KOPT-K1 (cell line): Measurements from ENCODE around the gene TSPO2.

ENCODE experiments used
- H3K27ac ChIP-seq: fragments of 200-600 bp; sonication (generic); 2 replicates; pipeline ENCODE4 v1.5.1; 2016; ENCODE audit warnings: antibody characterized with exemption, mild to moderate bottlenecking, low read depth, low read length; ENCODE audit not compliant: poor library complexity, severe bottlenecking
- H3K36me3 ChIP-seq: fragments of 200-600 bp; sonication (generic); 2 replicates; pipeline ENCODE4 v1.5.1; 2017; ENCODE audit warnings: antibody characterized with exemption, mild to moderate bottlenecking, low read length, moderate library complexity; ENCODE audit not compliant: insufficient read depth
- H3K9me3 ChIP-seq: fragments of 200-600 bp; sonication (generic); 2 replicates; pipeline ENCODE4 v1.5.1; 2017; ENCODE audit warnings: antibody characterized with exemption, low read length, mild to moderate bottlenecking; ENCODE audit not compliant: insufficient read depth, poor library complexity, severe bottlenecking

The TSPO2 gene

DNA sequence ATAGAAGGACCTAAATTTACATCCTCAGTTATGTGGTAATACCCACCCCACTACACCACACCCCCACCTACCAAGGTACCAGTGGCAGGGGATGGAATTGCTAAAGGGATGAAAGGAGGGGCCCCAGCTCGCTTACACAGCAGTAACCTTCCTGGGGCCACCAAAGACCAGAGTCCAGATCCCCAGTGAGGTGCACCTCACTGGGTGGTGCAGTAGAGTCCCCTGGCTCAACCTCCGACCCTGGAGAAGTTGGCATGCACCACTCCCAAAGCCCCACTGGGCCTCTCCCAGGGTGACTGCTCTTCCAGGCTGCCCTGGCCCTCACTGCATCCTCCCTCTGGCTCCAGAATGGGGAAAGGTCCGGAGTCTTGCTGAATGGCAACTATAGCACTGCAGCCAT is 4.1 kb upstream of the TSPO2 start:
- Histone ChIP-seq H3K36me3 (no peaks in the 10 kb centered on the region), H3K27ac (no peak overlapping the region), H3K9me3 (no peaks in the 10 kb centered on the region)

GRCh38 chr6:41039060-41039998 is 2.9 kb upstream of the TSPO2 start, which contains the start of gene UNC5CL:
Gene UNC5CL, minus strand, starts transcription at chr6:41039221. Its CDS starts 4,147 bp downstream, at chr6:41035074.
- no peaks in the 10 kb centered on the region for H3K9me3 ChIP-seq
- H3K27ac ChIP-seq, result no peak within 1 kb of the TSS
- no peaks in the 10 kb centered on the region for H3K36me3 ChIP-seq

DNA sequence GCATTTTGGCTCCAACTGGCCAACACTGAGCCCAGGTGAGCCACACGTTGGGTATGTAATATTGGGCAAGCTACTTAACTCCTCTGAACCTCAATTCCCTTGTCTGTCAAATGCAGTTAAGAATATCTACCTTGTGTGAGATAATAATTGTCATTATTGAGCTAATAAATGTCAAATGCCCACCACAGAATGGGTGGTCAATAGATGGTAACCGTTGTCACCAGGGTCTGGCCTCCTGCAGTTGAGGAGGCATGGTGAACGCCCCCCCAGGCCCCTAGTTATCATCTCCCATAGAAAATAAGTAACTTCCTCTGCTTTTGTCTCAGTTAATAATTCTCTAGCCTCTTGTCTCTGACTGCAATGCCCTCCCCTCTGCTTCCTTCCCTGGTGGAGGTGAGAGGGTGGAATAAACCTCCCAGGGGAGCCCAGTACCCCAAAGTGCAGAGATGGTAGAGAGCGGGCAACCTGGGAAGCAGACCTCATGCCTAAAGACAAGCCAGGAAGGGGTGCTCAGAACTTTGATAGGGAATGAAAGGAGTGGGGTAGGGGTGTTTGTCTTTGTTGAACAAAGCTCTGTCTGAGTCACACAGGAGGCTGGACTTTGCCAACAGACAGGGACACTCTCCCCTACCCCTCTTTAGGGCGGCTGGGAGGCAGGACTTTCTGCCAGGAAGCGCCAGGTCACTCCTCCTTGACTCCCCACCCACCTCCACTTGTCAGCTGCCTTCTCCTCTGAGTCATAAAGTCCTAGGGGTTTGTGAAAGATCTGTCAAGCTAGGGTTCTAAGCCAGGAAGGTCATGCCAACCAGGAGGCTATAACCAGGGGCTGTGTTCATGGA is 1.9 kb upstream of the TSPO2 start:
- H3K36me3 ChIP-seq, result no peaks in the 10 kb centered on the region
- no peak overlapping the region for H3K27ac ChIP-seq
- no peaks in the 10 kb centered on the region for H3K9me3 ChIP-seq

- Histone ChIP-seq H3K36me3 (no peaks in the 10 kb centered on the region), H3K27ac (no peak overlapping the region), H3K9me3 (no peaks in the 10 kb centered on the region)
Observed at GRCh38 chr6:41040940-41041536, 1.2 kb upstream of the TSPO2 start.

GRCh38 chr6:41043151-41043550 is 884 bp downstream of the TSPO2 start:
- H3K27ac ChIP-seq, result no peak overlapping the region
- H3K36me3 ChIP-seq, result no peaks in the 10 kb centered on the region
- no peaks in the 10 kb centered on the region for H3K9me3 ChIP-seq

GRCh38 chr6:41045664-41046063 is 3.4 kb downstream of the TSPO2 start:
- H3K36me3 ChIP-seq, result no peaks in the 10 kb centered on the region

DNA sequence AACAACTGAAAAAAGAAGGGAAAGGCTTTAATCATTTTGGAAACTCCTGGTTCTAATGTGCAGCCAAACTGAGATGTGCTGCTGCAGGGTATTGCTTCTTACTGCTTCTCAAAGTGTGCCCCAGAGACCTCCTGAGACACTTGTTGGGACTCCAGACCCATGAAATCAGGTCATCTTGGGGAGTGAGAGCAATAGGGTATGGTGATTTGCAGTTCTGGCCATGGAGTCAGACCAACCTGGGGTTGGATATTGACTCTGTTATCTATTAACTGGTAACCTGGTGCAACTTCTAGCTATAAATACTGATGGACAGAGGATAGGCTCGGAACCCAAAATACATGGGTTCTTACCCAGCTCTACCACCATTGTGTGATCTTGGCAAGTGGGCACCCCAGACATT is 3.8 kb downstream of the TSPO2 start:
- H3K36me3 ChIP-seq, result no peaks in the 10 kb centered on the region
- H3K27ac ChIP-seq, result no peak overlapping the region
- H3K9me3 ChIP-seq, result no peaks in the 10 kb centered on the region

More at GRCh38 chr6:41045664-41046063, 3.4 kb downstream of the TSPO2 start:
- Histone ChIP-seq H3K9me3 (no peaks in the 10 kb centered on the region), H3K27ac (no peak overlapping the region)

DNA sequence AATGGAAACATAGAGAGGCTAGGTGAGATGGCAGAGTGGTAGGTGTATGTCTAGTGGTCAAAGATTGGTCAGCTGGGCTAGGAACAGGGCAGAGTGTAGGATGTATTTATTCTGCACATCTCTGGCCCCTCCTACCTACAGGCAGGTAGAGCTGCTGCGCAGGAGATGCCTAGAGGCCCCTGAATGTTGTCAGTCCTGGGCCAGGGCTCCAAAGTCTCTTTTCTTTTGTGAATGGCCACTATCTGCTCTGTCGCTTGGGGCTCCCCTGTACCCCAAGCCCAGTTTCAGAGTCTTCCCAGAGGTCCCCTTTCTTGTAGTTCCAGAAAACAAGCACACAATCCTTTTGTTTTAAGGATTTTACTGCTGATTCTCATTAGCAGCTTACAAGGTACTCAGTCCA is 5.0 kb downstream of the TSPO2 start:
- no peaks in the 10 kb centered on the region for H3K9me3 ChIP-seq
- H3K27ac ChIP-seq, result no peak overlapping the region
- no peaks in the 10 kb centered on the region for H3K36me3 ChIP-seq

- no peak overlapping the region for H3K27ac ChIP-seq
- H3K36me3 ChIP-seq, result no peaks in the 10 kb centered on the region
- no peaks in the 10 kb centered on the region for H3K9me3 ChIP-seq
Observed at GRCh38 chr6:41047745-41048732, 5.8 kb downstream of the TSPO2 start.

DNA sequence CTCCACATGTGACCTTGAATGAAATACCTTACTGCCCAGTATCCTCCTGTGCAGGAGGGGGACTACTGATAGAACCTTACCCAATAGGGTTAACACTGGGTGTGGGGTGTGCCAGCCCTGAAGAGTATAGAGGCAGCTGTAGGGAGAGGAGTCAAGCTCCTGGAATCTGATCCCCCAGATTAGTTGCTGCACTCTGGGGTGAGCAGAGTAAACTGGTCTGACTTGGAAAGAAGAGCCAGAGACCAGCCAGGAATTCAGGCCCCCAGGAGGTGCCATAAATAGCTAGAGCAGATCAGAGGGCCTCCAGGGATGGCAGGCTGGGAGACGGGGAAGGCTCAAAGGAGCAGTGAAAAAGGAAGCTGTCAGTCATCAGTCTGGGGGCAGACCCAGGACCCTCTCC is 7.3 kb downstream of the TSPO2 start:
- H3K9me3 ChIP-seq, result no peaks in the 10 kb centered on the region
- H3K27ac ChIP-seq, result no peak overlapping the region
- no peaks in the 10 kb centered on the region for H3K36me3 ChIP-seq

DNA sequence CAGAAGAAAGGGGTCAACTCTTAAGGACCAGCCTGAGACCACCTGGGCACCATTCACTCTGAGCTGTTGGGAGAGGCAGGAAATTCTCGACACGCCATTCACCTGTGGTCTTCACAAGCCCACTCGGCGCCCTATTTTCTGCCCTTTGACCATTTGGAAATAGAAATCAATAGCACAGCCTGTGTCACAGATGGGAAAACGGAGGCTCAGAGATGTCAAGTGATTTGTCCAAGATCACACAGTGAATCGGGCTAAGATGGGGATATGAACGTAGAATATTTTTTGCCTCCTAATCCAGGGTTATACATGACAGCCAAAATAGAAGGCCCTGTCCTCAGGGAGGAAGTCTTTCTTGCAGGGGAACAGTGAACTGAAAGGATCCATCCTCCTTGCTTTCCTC is 7.7 kb downstream of the TSPO2 start:
- Histone ChIP-seq H3K36me3 (no peaks in the 10 kb centered on the region), H3K9me3 (no peaks in the 10 kb centered on the region), H3K27ac (no peak overlapping the region)

GRCh38 chr6:41050536-41050935 is 8.3 kb downstream of the TSPO2 start:
- no peaks in the 10 kb centered on the region for H3K9me3 ChIP-seq
- H3K36me3 ChIP-seq, result no peaks in the 10 kb centered on the region
- no peak overlapping the region for H3K27ac ChIP-seq

- peak overlapping the region; percentile 15 for H3K27ac ChIP-seq
- H3K36me3 ChIP-seq, result no peaks in the 10 kb centered on the region
- H3K9me3 ChIP-seq, result no peaks in the 10 kb centered on the region
Observed at GRCh38 chr6:41051873-41052272, 9.6 kb downstream of the TSPO2 start.

- Histone ChIP-seq H3K27ac (peak within 1 kb of the TSS; percentile 15), H3K36me3 (no peaks in the 10 kb centered on the region), H3K9me3 (no peaks in the 10 kb centered on the region)
Observed at GRCh38 chr6:41053041-41053440, 10.8 kb downstream of the TSPO2 start, which contains the start of gene APOBEC2. Gene APOBEC2, plus strand, starts transcription at chr6:41053202. Its CDS starts 146 bp downstream, at chr6:41053348.
